ENCODE results near the gene PLXNB1.

DNA sequence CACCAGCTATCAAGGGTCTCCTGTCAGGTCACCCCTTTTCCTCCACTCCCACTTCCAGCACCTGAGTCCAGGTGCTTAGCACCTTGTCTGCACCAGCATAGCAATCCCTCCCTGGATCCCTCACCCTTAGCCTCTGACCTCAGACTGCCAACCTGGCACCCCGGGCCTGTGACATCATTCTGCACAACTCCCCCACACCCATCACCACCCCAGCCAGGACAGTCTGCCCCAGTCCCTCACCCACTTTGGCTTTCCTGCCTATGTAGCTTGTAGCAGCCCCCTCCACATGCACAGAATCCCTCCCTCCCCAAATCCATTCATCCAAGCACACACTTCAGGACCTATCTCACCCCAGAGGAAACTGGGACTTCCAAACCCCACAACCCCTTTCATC is 819 bp upstream of the PLXNB1 start:
- TF ChIP-seq, protein P1, sequence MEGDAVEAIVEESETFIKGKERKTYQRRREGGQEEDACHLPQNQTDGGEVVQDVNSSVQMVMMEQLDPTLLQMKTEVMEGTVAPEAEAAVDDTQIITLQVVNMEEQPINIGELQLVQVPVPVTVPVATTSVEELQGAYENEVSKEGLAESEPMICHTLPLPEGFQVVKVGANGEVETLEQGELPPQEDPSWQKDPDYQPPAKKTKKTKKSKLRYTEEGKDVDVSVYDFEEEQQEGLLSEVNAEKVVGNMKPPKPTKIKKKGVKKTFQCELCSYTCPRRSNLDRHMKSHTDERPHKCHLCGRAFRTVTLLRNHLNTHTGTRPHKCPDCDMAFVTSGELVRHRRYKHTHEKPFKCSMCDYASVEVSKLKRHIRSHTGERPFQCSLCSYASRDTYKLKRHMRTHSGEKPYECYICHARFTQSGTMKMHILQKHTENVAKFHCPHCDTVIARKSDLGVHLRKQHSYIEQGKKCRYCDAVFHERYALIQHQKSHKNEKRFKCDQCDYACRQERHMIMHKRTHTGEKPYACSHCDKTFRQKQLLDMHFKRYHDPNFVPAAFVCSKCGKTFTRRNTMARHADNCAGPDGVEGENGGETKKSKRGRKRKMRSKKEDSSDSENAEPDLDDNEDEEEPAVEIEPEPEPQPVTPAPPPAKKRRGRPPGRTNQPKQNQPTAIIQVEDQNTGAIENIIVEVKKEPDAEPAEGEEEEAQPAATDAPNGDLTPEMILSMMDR (conservative IDR thresholded peaks at IDR 0.05; ENCODE audit: low read depth, low read length) = no peak
- TF ChIP-seq EZH2 (IDR thresholded peaks at IDR 0.05; ENCODE audit: borderline replicate concordance, low read depth, low read length, poor library complexity, severe bottlenecking) = no peak
